ENCODE measurements around the gene NT5DC2. TPM values are rescaled to one million over a fixed set of nuclear protein-coding genes. Genes with fewer than 3 reads are reported as not detected.

NT5DC2 gene
- total and polyA plus RNA-seq, 2 of the 8 experiments (the other 6 are each of a cell fraction or from before 2014, with no cell fraction given): 331 to 477 TPM

- Histone ChIP-seq H3K56ac (replicated peaks; ENCODE audit: insufficient read length, low read depth, low read length) (no peak overlapping the region), H3K9me3 (ENCODE audit: insufficient read depth in 2 of 2, low read depth in 1 of 2, low read length in 1 of 2) (no peaks in the 10 kb centered on the region), H2AK5ac (ENCODE audit: low read depth, low read length) (no peak overlapping the region), H3K4ac (replicated peaks; ENCODE audit: insufficient read length, low read depth, low read length) (no peak overlapping the region), H4K91ac (replicated peaks; ENCODE audit: insufficient read length, low read length) (no peak overlapping the region), H4K20me1 (replicated peaks in 1 of 2; ENCODE audit: control insufficient read depth in 1 of 2, insufficient read depth in 2 of 2, low read length in 2 of 2) (peaks cover 12 to 27% of the 10 kb centered on the region in 2 experiments), H3K27me3 (replicated peaks in 1 of 4; ENCODE audit: control insufficient read depth in 3 of 4, extremely low read depth in 1 of 4, insufficient read depth in 3 of 4, low read length in 3 of 4) (no peaks in the 10 kb centered on the region), H2BK12ac (ENCODE audit: low read depth, low read length) (no peak overlapping the region), H3K14ac (ENCODE audit: insufficient read length) (no peak overlapping the region), H3K4me1 (replicated peaks in 1 of 4; ENCODE audit: control insufficient read depth in 3 of 4, insufficient read depth in 4 of 4, low read length in 3 of 4) (peaks cover 7 to 33% (median 19%) of the 10 kb centered on the region in 4 experiments), H2BK15ac (ENCODE audit: low read length) (no peak overlapping the region), H3K27ac (ENCODE audit: low read depth, low read length) (no peak overlapping the region), H3K23ac (ENCODE audit: insufficient read length) (no peak overlapping the region), H4K5ac (ENCODE audit: insufficient read length, low read depth, low read length) (no peak overlapping the region), H2BK5ac (ENCODE audit: low read depth, low read length) (no peak overlapping the region), H3K79me2 (ENCODE audit: control insufficient read depth in 1 of 2, insufficient read depth in 2 of 2, low read length in 2 of 2) (peaks cover 12 to 49% of the 10 kb centered on the region in 2 experiments), H2AFZ (ENCODE audit: low read length) (no peak overlapping the region), H3K79me1 (ENCODE audit: low read depth, low read length) (peaks cover 23% of the 10 kb centered on the region), H3K23me2 (ENCODE audit: low read depth, low read length) (peaks cover 26% of the 10 kb centered on the region), H2BK20ac (ENCODE audit: low read length) (no peak overlapping the region), H3K4me2 (ENCODE audit: insufficient read depth in 1 of 2, low read depth in 2 of 2, low read length in 2 of 2) (peak overlapping the region; percentile 39 to 89; a peak in 3 of 4 replicates), H2BK120ac (replicated peaks; ENCODE audit: low read depth, low read length) (no peak overlapping the region), H3K18ac (ENCODE audit: extremely low read depth, low read length) (no peak overlapping the region), H3K36me3 (ENCODE audit: control insufficient read depth in 2 of 4, insufficient read depth in 4 of 4, low read length in 3 of 4) (peaks cover 0 to 8% (median 0%) of the 10 kb centered on the region in 4 experiments; a peak in 4 of 8 replicates), H3K4me3 (ENCODE audit: extremely low read depth in 1 of 4, insufficient read depth in 2 of 4, low read depth in 3 of 4, low read length in 4 of 4) (peak overlapping the region in 2 of 4 experiments; percentile 3 to 31; a peak in 3 of 8 replicates), H4K8ac (ENCODE audit: extremely low read depth, insufficient read depth, low read length) (no peak overlapping the region), H3K9ac (replicated peaks in 1 of 4; ENCODE audit: extremely low read depth in 1 of 4, low read depth in 3 of 4, low read length in 3 of 4) (no peak overlapping the region)
- FAIRE-seq (no peak), DNase-seq (ENCODE audit: low read depth in 1 of 2, low spot score in 2 of 2) (no peak)
- 30% methylated on average over 9 of the region's 9 CpGs; no CpG with 5 or more reads in 1 of the 2 experiments for WGBS, 2 experiments (ENCODE audit: extremely low coverage in 1 of 2, insufficient coverage in 1 of 2, insufficient read length in 1 of 2, insufficient replicate concordance in 2 of 2, low coverage in 1 of 2, low lambda C conversion rate in 2 of 2, missing lambda C conversion rate in 1 of 2)
- TF ChIP-seq CTBP2 (IDR thresholded peaks at IDR 0.05; ENCODE audit: borderline replicate concordance, insufficient read depth, insufficient read length, low read length): no peak
- no peak for TF ChIP-seq SP1 (IDR thresholded peaks at IDR 0.05; ENCODE audit: low read depth, low read length)
- peak; percentile 84 for TF ChIP-seq YY1 (IDR thresholded peaks at IDR 0.05; ENCODE audit: low read depth, low read length)
- ChIA-PET POLR2A (ENCODE audit: partially characterized antibody) (interaction anchor here (0.6 to 2.6 kb wide), 17 partner anchors 9 to 112 kb away, joined by 3 to 16 read pairs (median 4); partner anchors contain the start of gene TNNC1), CTCF (ENCODE audit: partially characterized antibody) (interaction anchor here (0.8 to 1.0 kb wide), 4 partner anchors 9 to 64 kb away, joined by 3 to 5 read pairs (median 4); no protein-coding TSS in a partner anchor)
Measured at GRCh38 chr3:52536112-52536368, 2.4 kb upstream of the NT5DC2 start.
